Uterus (tissue), 2 donors: ENCODE data around the gene DGAT2.

Experiments
- POLR2A ChIP-seq, 2 donors: fragments of 450-650 bp; IDR thresholded peaks; one replicate each; pipeline ENCODE4 v1.6.1; 2016; ENCODE audit warnings: antibody characterized with exemption in 2 of 2, mild to moderate bottlenecking in 1 of 2, moderate library complexity in 1 of 2
- TF ChIP-seq, protein P1 (sequence below), 4 experiments: fragments of 200-600 bp in 2 of 4; fragments of 450-650 bp in 2 of 4; sonication (generic) in 2 of 4; IDR thresholded peaks; one replicate each; pipeline ENCODE4 v1.5.1; 2016 to 2019; ENCODE audit warnings: antibody characterized with exemption in 4 of 4, mild to moderate bottlenecking in 2 of 4, moderate library complexity in 1 of 4

- TF ChIP-seq, protein P1, sequence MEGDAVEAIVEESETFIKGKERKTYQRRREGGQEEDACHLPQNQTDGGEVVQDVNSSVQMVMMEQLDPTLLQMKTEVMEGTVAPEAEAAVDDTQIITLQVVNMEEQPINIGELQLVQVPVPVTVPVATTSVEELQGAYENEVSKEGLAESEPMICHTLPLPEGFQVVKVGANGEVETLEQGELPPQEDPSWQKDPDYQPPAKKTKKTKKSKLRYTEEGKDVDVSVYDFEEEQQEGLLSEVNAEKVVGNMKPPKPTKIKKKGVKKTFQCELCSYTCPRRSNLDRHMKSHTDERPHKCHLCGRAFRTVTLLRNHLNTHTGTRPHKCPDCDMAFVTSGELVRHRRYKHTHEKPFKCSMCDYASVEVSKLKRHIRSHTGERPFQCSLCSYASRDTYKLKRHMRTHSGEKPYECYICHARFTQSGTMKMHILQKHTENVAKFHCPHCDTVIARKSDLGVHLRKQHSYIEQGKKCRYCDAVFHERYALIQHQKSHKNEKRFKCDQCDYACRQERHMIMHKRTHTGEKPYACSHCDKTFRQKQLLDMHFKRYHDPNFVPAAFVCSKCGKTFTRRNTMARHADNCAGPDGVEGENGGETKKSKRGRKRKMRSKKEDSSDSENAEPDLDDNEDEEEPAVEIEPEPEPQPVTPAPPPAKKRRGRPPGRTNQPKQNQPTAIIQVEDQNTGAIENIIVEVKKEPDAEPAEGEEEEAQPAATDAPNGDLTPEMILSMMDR (IDR thresholded peaks at IDR 0.05): no peak
- TF ChIP-seq POLR2A (IDR thresholded peaks at IDR 0.05): no peak
Observed at GRCh38 chr11:75722669-75723042, 45.9 kb upstream of the DGAT2 start.
